ENCODE measurements around the gene TMEM165.
A peak's percentile ranks its signal among the peaks of the same experiment; 100 is the strongest.

Gene TMEM165

DNA sequence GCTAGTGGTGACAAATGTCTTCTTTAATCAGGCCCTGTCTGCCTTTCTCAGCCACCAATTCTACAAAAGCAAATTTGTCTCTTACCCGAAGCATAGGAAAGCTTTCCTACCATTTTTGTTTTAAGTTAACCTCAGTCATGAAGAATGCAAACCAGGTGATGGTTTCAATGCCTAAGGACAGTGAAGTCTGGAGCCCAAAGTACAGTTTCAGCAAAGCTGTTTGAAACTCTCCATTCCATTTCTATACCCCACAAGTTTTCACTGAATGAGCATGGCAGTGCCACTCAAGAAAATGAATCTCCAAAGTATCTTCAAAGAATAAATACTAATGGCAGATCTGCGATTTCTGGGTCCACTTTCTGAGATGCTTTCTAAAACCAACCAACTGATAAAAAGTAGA lies 25.8 kb upstream of the TMEM165 start:
- DNase-seq: no peak

DNA sequence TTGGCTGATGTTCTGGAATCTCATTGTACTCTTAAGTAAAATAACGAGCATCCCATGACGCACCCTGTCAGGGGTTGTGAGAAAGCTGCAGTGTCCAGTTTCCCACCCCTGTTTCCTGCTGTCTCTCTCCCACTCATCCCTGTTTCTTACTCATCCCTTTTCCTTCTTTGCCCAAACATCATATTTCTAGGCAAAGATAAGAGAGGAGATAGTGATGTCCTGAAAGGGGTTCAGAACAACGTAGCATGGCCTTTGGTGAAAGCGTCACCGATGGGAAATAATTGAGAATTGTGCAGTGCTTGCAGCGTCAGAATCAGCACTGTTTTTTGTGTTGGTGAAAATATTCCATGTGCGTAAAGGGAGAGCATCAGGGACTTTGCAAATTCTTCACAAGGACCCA lies 23.5 kb upstream of the TMEM165 start:
- no peak for DNase-seq

DNA sequence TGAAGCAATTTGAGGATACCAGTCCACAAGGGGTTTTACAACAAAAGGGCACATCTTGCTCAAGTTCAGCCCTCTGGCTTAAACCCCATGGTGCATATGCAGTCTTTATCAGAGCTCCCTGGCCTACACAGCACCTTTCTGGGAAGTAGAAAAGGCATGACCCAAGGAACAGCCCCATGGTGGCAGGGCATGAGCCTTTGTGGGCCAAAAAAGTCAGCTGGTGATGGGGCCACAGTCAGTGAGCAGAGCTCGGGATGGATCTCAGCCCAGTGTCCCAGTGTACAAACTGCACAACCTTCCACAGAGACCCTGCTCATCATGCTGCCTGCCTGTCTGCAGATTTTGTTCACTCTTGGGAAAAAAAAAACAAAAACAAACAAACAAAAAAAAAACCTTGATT lies 22.3 kb upstream of the TMEM165 start:
- DNase-seq: no peak

DNA sequence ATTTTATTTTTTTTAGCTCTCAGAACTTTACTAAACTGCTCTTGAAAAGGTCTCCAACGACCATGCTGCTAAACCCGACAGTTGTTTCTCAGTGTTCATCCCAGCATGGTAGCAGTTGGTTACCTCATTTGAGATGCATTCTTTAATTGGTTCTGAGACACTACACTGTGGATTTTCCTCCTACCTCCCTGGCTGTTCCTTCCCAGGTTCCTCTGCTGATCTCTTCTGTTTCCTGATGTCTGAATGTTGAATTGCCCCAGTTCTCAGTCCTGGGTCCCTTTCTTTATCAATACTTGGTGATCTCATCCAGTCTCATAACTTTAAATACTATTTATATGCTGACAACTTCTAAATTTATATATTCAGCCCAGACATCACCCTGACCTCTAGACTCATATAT lies 19.1 kb upstream of the TMEM165 start:
- no peak for DNase-seq

DNA sequence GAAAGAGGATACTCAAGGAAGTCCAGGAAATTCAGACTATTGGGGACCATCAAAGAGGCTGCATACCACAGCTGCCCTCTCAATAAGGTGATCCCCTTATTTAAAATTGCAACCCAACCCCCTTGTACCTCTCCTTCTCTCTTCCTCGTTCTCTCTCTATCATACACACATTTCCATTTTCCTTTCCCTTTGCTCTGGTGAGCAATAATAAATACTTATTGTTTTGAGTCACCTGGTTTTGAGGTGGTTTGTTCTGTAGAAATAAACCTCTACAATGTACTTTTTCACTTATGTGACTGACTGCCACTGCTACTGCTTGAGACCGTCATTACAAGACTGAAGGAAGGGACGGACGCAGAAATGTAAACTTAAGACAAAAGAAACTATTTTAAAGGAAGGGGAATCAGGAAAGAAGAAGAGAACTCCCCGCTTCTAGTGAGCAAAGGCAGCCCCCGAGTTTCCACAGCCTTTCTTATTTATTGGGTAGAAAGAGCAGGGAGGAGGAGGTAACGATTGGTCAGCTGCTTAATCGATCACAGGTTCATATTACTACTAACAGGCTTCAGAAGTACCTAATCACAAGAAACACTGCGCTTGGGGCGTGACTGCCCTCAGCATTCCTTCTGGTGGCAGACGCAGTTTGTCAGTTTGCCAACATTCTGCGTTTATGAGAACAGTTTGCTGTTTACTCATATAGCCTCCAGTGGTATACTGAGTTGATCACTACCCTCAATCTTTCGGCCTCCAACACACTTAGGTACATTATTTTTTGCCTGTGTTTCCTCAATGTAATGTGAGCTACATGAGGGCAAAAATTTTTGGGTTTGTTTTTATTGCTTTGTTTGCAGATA lies 16.9 kb upstream of the TMEM165 start:
- DNase-seq: no peak

DNA sequence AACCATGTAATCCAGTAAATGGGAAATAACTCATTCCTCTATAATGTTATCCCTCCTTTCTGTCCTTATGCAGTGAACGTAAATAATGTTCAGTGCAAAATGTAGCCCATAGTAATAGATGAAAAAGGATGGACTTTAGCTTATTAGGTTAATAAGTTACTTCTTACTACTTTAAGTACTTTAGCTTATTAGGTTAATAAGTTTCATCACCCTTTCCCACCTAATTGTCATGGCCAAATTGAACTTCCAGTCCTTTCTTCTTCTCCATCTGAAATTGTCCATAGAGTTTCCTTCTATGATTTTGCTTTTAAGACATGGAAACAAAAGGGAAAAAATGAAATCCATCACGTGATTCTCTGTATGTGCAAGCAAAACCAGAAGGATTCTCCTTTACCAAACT lies 15.2 kb upstream of the TMEM165 start:
- DNase-seq: no peak

DNA sequence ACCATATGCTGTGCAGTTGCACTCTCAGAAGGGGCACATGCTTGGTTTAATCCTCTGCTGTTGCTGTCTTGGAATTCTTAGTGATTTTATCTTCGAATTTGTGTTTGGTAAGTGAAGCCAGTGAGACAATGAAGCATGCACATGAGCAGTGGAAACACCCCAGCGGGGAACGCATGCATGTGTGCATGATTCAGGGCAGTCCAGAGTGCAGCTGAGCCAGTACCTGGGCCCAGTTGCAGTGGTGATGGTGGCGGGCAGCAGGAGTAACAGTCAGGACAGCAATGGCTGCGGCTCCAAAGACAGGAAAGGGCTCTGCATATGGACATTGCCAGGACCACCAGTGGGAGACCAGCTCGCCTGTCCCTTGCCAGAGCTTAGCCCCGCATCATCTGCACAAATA lies 14.3 kb upstream of the TMEM165 start:
- DNase-seq: no peak

DNA sequence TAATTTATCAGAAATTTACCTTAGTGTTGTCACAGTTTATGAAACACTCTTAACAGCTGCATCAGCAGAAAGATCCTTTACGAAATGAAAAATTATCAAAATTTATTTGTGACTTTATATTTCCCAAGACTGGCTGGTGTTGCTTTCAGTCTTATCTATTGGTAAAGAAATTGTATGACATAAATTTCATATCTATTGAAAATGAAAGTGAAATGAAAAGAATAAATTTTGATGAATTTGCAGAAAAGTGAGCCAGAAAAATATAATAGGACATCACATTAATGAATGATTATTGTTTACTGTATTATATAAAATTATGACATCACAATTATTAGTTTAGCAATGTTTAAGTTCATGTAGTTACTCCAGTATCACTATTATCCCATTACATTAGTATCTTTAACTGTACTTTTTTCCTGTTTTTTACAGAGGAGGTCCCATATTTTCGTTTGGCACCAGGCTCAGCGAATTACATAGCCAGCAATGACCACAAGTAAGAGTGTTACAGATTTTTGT lies 13.2 kb upstream of the TMEM165 start:
- no peak for DNase-seq

DNA sequence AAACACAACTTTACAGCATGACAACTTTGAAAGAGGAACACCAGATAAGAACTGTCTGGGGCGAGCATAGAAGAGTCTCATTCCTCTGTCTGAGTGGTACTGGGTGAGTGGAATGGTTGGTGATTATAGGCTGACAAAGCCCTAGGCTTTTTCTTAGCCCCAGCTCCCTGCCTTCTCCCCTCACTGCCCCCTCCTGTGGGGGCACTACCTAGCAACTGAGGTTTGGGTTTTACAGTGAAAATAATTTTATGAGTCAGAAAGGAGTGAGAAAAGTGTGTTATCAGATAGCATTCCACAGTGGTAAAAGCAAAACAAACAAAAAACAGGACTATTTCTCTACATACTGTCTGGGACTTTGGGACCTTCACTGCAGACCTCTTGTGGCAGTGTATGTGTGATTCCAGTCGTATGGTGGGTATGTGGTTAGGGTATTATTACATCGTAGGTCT lies 10.5 kb upstream of the TMEM165 start:
- no peak for DNase-seq

DNA sequence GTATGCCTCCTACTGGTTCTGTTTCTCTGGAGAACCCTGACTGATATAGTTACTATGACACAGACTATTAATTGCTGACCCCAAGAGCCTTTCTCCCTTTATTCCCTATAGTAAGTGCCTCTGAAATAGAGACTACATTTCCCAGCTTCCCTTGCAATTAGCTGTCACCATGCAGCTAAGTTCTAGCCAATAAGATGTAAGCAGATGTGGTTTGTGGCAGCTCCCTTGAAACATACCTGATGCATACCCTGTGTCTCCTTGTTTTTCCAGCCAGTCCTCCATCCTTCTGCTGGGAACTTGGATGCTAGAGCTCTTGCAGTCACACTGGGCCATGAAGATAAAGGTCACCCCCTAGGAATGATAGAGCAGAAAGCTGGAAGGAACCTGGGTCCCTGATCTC lies 9.7 kb upstream of the TMEM165 start:
- no peak for DNase-seq

DNA sequence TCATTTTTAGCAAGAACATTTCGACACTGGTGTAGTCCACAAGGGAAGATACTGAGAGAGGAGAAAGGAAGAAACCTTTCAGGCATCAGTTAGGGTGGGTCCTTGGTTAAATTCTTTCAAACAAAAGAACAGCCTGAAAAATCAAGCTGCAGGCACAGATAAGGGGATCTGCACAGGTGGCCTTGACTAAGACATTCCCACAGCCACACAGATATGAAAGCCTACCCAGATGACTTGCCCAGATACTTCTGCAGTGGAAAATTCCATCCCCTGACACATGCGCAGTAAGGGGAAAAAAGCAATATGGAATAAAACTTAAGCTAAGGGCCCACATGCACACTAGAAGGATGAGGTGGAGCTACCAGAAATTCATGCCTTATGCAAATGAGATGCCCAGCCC lies 8.9 kb upstream of the TMEM165 start:
- no peak for DNase-seq

DNA sequence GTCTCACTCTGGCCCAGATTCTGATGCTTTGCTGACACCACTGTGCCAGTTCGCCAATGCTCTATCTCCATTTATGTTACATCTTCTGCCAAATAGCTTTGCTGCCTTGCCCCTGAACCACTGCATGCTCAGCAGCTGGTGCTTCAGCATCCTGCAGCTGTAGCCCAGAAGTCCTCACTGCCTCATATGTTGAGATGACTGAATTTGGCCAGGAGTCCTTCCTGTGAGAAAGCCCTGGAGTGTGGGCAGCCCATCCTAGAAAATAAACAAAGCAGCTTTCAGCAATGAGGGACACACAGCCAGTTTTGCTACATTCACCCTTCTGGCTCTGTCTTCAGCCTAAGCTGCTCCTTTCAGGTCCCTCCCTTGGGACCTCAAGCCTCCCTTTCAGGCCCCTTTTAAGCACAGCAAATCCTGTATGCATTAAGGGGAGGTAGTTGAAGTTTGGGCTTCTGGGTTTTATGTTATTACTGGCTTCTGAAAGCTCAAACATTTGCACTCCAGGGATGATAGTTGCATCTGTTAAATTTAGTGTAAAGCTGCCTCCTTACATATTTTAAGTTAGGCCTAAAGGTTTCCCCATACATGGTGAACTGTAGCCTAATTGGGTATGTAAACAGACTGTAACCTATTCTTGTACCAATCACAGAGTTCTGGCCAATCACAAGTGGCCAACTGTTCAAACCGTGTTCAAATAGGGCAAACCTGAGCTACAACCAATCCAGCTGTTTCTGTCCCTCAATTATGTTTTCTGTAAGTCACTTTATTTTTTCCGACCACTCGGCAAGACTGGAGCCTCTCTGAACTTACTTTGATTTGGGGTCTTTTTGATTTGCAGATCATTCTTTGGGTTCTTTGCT lies 2.1 kb upstream of the TMEM165 start:
- DNase-seq: no peak

DNA sequence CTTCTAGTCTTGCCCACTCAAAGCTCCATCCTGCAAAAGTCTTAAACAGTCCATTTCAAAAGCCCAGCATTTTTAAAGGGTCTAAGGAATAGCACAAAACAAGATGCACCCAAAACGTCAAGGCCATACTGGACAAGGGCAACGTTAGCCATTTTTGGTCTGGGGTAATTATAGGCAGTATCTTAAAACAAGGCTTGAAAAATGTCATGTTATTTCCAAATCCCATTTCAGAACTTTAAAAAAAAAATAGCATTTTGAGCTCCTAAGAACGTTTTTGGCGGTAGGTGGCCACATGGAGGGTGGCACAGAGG lies 584 bp upstream of the TMEM165 start:
- DNase-seq: no peak

DNA sequence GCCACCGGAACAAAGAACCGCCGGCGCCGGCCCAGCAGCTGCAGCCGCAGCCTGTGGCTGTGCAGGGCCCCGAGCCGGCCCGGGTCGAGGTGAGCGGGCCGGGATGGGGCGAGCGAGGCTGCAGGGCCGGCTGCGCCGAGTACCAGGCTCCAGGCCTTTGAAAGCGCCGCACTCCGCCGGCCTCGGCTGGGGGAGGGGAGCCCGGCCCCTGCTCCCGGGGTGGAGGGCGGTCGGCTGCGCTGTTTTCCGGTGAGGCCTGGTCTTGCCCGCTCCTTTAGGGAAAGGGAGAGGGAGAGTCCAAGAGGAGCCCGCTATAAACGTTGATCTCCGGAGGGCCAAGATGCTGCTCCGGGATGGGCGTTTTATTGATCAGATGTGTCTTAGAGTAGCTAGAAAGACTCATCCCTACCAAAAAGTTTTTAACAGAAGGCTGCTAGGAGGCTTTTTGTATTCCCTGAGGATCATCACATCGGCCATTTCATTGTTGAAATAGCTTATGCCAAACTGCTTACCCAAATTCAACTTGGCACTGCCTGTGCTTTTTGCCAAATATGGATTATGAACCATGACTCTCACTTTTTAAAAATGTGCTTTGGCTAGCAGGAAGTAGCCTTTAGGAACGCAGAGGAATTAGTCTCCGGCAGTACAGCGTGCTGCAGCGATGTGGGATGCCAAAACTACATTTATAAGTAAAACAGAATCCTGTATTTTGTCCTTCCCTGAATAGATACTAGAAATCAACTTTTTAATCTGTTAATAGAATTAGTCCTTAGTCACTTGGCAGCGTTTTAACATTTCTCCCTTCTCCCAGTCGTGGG lies 760 bp downstream of the TMEM165 start:
- peak; percentile 26 for DNase-seq

DNA sequence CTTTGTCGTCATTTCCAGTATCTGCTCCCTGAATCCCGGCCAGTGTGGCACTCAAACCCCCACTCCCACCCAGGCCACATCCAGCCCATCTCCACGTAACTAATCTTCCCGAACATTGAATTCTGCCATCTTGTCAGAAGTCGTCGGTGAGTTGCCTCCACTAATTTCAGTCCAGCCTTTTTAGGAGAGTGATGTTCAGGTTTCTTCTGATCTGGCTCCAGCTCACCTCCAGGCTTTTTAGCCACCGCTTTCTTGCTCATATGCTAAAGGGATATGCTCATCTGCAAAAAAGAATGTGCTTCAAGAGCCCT lies 1.3 kb downstream of the TMEM165 start:
- DNase-seq: no peak

DNA sequence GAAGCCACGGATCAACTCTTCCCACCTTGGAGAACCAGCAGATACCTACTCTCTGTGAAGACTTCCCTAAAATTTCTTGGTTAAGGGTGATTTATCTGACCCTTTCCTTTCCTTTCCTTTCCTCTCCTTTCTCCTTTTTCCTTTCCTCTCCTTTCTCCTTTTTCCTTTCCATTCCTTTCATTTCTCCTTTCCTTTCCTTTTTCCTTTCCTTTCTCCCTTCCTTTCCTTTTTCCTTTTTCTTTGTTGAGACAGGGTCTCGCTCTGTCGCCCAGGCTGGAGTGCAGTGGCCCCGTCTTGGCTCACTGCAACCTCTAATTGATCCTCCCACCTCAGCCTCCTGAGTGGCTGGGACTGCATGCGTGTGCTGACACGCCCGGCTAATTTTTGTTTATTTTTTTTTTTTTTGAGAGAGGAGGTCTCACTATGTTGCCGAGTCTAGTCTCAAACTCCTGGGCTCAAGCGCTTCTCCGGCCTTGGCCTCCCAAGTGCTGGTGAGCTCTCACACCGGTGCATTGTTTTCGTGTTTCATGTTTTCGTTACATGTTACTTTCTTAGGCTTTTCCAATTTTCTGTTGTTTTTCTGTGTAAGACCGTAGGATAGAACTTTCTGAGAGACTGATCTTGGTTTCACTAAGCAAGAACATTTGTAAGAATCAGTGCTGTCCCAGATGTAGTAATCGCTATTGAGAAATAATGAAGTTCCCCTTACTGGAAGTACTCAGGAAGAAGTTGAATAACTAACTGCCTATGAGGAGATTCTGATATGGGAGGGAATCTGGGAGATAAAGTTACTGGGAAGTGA lies 2.0 kb downstream of the TMEM165 start:
- DNase-seq: no peak

DNA sequence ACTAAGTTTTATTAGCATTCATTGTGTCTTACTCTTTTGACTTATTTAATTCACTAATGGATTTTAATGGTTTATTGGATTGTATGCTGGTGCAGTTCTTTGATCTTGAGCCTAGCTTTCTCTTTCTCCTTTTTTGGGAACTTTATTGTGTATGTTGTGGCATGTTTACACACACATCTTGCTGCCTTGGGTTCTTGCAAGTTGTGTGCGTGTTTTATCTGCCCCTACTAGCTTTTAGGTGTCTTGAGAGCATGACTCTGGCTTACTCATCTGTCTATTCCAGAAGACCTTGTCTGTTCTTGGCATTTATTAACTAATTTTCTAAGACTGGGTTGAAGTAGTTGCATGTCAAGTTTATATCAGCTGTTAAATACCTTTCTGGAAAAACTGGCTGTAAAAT lies 2.7 kb downstream of the TMEM165 start:
- no peak for DNase-seq

DNA sequence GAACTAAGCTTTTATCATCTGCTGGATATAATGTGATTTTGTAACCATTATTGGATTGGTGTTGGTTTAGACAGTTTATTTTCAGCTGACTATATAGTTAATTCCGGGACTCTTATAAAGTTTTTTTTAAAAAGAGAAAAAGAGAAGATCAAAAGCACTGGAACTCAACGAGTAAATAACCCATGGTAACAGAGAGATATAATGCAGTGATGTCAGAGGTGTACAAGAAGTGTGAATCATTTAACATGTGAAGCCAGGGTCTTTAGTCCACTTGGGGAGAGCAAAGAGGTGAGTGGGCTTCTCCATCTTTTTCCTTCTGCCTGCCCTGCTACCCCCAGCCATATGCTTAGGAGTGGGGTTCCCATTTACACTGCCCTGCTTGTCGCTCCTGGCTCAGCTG lies 3.2 kb downstream of the TMEM165 start:
- no peak for DNase-seq

DNA sequence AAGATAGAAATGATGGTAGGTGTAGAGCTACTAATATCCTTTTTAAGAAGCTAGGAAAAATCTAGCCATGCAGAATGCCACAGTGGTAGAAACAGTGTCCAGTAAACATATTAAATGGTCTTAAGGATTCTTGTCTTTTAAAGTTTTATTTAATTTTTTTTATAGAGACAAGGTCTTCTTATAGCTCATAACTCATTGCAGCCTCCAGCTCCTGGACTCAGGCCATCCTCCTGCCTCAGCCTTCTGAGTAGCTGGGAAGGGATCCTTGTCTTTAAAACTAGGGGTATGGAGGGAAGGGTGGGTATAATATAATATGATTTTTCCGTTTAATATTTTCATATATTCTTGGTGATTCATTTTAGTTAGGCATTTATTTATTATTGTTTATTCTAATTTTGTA lies 3.8 kb downstream of the TMEM165 start:
- DNase-seq: no peak

DNA sequence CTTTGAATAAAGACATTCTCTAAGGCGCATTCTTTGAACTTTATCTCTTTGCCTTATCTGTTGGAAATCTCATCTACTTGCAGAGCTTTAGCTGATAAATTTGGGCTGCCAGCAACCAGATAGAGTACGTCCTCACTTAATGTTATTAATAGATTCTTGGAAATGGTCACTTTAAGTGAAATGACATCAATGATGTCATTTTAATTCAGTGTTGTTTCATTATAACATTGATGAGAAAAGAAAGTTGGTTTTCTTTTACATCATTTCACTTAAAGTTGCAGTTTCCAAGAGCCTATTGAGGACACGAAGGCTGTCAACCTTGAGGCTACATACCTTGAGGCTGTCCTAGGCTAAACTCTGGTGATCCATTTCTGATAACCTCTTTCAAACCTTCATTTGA lies 9.3 kb downstream of the TMEM165 start:
- DNase-seq: no peak

DNA sequence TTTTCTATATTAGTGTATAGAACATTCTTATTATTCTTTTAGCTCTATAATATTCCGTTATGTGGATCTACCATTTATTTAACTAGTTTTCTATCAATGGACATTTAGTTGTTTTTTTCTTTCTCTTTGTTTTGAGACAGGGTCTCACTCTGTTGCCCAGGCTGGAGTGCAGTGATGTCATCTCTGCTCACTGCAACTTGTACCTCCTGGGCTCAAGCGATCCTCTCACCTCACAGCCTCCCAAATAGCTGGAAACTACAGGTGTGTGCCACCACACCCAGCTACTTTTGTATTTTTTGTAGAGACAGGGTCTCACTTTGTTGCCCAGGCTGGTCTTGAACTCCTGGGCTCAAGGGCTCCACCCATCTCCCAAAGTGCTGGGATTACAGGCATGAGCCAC lies 10.8 kb downstream of the TMEM165 start:
- no peak for DNase-seq

DNA sequence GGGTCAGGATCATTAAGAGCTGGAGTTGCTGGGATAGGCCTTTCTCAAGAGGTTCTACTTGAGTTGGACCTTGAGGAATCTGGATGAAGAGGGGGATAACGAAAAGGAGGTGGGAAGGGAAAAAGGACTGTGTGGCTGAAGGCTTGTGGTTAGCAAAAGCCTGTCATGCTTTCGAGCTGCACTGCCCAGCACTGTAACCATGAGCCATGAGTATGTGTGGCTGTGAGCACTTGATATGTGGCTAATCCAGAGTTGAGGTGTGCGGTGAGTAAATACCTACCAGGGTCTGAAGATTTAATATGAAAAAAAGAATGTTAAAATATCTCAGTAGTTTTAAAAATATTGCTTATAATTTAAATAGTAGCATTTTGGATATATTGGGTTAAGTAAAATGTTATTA lies 11.4 kb downstream of the TMEM165 start:
- no peak for DNase-seq

DNA sequence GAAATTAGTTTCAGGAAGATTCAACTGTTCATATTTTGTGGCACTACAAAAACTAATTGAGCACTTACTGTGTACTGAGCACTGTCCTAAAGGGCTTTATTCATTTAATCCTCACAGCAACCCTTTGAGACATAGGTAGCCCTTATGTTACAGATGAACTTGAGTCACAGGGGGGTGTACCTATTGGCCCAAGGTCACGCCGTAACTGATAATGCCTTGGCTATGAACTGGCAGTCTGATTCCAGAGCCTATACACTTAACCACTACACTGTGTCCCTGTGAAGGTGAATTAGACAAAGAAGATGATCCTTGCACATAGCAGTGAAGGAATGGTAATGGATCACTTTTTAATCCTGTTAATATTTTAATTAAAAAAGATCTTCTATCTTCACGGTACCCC lies 12.0 kb downstream of the TMEM165 start:
- no peak for DNase-seq

Measured in stimulated activated CD4-positive, alpha-beta T cell treated with anti-CD3 and anti-CD28 coated beads, Interleukin-1b, Interleukin-23, amount 100 ng/mL, for 48 hours (primary cell).